ENCODE results near the gene RPS6KA5. TPM values are rescaled to one million over a fixed set of nuclear protein-coding genes. Genes with fewer than 3 reads are reported as not detected.

RPS6KA5 gene
- total RNA-seq, 1 experiment from 2014 or later = 3.8 TPM

DNA sequence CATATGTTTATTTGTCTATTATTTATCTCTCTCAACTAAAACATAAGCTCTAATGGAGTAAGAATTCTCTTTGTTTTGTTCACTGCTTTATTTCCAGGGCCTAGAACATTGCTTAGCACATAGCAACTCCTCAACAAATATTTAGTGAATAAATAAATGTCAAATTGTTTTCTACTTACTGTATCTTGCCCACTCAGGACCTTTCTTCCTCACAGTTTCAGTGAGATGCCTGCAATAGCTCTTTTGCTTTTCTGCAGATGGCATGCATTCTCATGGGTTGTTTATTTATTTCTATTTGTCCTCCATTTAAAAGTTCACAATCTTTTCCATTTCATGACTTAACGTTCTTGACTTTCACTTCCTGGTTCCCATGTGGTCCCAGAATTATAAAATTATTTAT, 149.3 kb downstream of the RPS6KA5 start:
- H3K18ac ChIP-seq (ENCODE audit: insufficient read length, low read depth, low read length) = no peak overlapping the region
- no peak overlapping the region for H3K4me3 Mint-ChIP-seq

More for the DNA sequence above, 149.3 kb downstream of the RPS6KA5 start:
- H3K4me1 Mint-ChIP-seq = peaks cover 0 to 8% of the 10 kb centered on the region in 2 experiments; a peak in 2 of 4 replicates
- no peaks in the 10 kb centered on the region for H3K23me2 ChIP-seq (ENCODE audit: insufficient read length, low read depth, low read length, poor library complexity, severe bottlenecking)
- TF ChIP-seq, protein P1, sequence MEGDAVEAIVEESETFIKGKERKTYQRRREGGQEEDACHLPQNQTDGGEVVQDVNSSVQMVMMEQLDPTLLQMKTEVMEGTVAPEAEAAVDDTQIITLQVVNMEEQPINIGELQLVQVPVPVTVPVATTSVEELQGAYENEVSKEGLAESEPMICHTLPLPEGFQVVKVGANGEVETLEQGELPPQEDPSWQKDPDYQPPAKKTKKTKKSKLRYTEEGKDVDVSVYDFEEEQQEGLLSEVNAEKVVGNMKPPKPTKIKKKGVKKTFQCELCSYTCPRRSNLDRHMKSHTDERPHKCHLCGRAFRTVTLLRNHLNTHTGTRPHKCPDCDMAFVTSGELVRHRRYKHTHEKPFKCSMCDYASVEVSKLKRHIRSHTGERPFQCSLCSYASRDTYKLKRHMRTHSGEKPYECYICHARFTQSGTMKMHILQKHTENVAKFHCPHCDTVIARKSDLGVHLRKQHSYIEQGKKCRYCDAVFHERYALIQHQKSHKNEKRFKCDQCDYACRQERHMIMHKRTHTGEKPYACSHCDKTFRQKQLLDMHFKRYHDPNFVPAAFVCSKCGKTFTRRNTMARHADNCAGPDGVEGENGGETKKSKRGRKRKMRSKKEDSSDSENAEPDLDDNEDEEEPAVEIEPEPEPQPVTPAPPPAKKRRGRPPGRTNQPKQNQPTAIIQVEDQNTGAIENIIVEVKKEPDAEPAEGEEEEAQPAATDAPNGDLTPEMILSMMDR (conservative IDR thresholded peaks at IDR 0.05) = no peak
- H3K56ac ChIP-seq (ENCODE audit: insufficient read length, low read depth, low read length) = no peak overlapping the region
- no peak overlapping the region for H4K91ac ChIP-seq (ENCODE audit: insufficient read length, low read depth, low read length)
- no peak for DNase-seq
- H2BK20ac ChIP-seq (ENCODE audit: low read depth, low read length, poor library complexity, severe bottlenecking) = no peak overlapping the region
- H3K9me3 Mint-ChIP-seq = no peaks in the 10 kb centered on the region
- no peaks in the 10 kb centered on the region for H3K79me1 ChIP-seq (ENCODE audit: insufficient read depth, low read depth, low read length, poor library complexity, severe bottlenecking)
- H4K8ac ChIP-seq (replicated peaks; ENCODE audit: insufficient read length, low read depth, low read length) = no peak overlapping the region
- H3K23ac ChIP-seq (ENCODE audit: insufficient read length, low read depth, low read length) = no peak overlapping the region
- no peak overlapping the region for H4K5ac ChIP-seq (ENCODE audit: insufficient read length, low read depth, low read length)
- H4K20me1 ChIP-seq (ENCODE audit: control insufficient read depth, insufficient read depth, insufficient read length) = no peaks in the 10 kb centered on the region
- no peak overlapping the region for H2BK12ac ChIP-seq (ENCODE audit: insufficient read length, low read depth, low read length)
- no peak overlapping the region for H3T11ph ChIP-seq (ENCODE audit: low read length)
- H3K27ac ChIP-seq (ENCODE audit: insufficient read length, low read depth, low read length) = no peak overlapping the region
- no peak overlapping the region for H3K4ac ChIP-seq (ENCODE audit: low read depth, low read length)
- no peak overlapping the region for H3K27ac Mint-ChIP-seq
- no peak overlapping the region for H2BK15ac ChIP-seq (ENCODE audit: low read depth, low read length)
- H2BK5ac ChIP-seq (ENCODE audit: insufficient read length, low read length) = no peak overlapping the region
- no CpG with 5 or more reads among the region's 1 CpG for WGBS (ENCODE audit: extremely low coverage, insufficient read length, low lambda C conversion rate)
- no peaks in the 10 kb centered on the region for H3K9me3 ChIP-seq (ENCODE audit: control insufficient read depth, low read depth, low read length)
- H3K27me3 ChIP-seq (ENCODE audit: insufficient read depth, low read length) = no peaks in the 10 kb centered on the region
- H3K36me3 Mint-ChIP-seq (ENCODE audit: insufficient read depth in 1 of 3, low read depth in 3 of 3) = no peaks in the 10 kb centered on the region
- H3K79me2 ChIP-seq (ENCODE audit: insufficient read depth, low read length) = no peaks in the 10 kb centered on the region
- H3K9ac ChIP-seq (ENCODE audit: extremely low read depth, insufficient read length, low read length) = no peak overlapping the region
- no peak overlapping the region for H3K14ac ChIP-seq (ENCODE audit: insufficient read depth, low read length)
- H3K4me2 ChIP-seq (ENCODE audit: insufficient read depth, insufficient read length, low read length) = no peak overlapping the region
- no peak overlapping the region for H2AFZ ChIP-seq (ENCODE audit: low read length)
- H3K27me3 Mint-ChIP-seq (ENCODE audit: low read depth) = no peaks in the 10 kb centered on the region
- no peaks in the 10 kb centered on the region for H3K4me1 ChIP-seq (ENCODE audit: insufficient read depth, low read length)
- no peak overlapping the region for H2BK120ac ChIP-seq (ENCODE audit: low read depth, low read length, poor library complexity, severe bottlenecking)
- no peak overlapping the region for H2AK5ac ChIP-seq (ENCODE audit: insufficient read length, low read length)
